ENCODE data around the gene STEEP1.
A peak's percentile ranks its signal among the peaks of the same experiment; 100 is the strongest.

STEEP1 gene

GRCh38 chrX:119589810-119590209 lies 24.6 kb upstream of the STEEP1 start:
- H3K27ac ChIP-seq = no peak overlapping the region
- TF ChIP-seq ZFX (IDR thresholded peaks at IDR 0.05; ENCODE audit: borderline replicate concordance) = no peak
- TF ChIP-seq CTCF (IDR thresholded peaks at IDR 0.05) = no peak

DNA sequence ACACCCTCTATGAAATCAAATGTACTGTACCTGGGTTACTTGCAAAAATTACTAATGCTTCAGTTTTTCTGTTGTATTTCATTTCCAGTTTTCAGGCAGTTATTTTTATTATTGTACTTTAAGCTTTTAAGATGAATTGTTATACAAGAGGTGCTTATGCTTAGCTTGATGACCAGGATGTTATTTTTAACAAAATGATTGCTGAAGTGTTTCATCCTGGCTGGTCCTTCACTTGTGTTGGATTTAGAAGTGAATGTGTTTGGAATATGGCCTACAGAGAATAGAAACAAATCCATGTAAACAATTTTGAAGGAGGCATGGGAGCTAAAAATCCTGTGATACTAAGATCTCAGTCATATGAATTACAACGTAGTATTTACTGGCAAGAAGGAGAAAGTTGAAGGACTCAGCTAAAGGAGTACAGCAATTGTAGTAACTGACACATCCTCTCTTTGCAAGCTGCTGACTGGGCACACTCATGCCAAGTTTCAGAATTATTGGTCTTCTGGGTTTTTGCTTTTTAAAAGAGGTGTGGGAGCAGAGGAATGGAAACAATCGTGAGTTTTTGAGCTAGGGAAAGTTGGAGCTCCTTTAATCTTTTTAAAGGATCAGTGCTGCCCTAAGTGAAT lies 18.3 kb upstream of the STEEP1 start:
- H3K27ac ChIP-seq = no peak overlapping the region
- TF ChIP-seq ZFX (IDR thresholded peaks at IDR 0.05; ENCODE audit: borderline replicate concordance) = no peak
- TF ChIP-seq CTCF (IDR thresholded peaks at IDR 0.05) = no peak

GRCh38 chrX:119579414-119579813 lies 14.2 kb upstream of the STEEP1 start:
- no peak overlapping the region for H3K27ac ChIP-seq
- TF ChIP-seq ZFX (IDR thresholded peaks at IDR 0.05; ENCODE audit: borderline replicate concordance) (no peak), CTCF (IDR thresholded peaks at IDR 0.05) (no peak)

GRCh38 chrX:119574394-119575266 lies 9.4 kb upstream of the STEEP1 start, which contains the start of gene UBE2A:
UBE2A (plus strand) TSS chrX:119574563; CDS start chrX:119574712, 149 bp downstream.
- H3K27ac ChIP-seq = peak within 1 kb of the TSS; percentile 51
- TF ChIP-seq ZFX (IDR thresholded peaks at IDR 0.05; ENCODE audit: borderline replicate concordance) = no peak
- TF ChIP-seq CTCF (IDR thresholded peaks at IDR 0.05) = 0 out of 2 replicates have a peak, but pooled peaks have one; percentile 14

GRCh38 chrX:119573840-119574393 lies 8.7 kb upstream of the STEEP1 start:
- H3K27ac ChIP-seq = peak overlapping the region; percentile 51

DNA sequence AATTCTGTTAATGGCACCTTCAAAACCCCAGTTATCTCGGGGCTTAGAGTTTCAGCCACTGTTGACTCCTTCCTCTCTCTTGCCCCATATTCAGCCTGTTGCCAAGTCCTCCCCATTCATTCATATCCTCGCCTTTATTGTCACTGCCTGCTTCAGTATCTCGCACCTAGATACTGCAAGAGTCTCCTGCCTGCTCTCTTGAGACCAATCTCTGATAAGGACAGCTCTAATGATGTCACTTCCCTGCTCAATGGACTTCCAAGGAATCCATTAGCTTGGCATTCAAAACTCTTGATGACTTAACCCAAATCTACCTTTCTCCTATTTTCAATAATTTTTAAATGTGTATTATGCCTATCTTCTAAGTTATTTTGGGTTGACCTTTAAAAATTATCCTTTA lies 8.0 kb upstream of the STEEP1 start:
- no peak overlapping the region for H3K27ac ChIP-seq
- TF ChIP-seq ZFX (IDR thresholded peaks at IDR 0.05; ENCODE audit: borderline replicate concordance) = no peak
- no peak for TF ChIP-seq CTCF (IDR thresholded peaks at IDR 0.05)

More at GRCh38 chrX:119573840-119574393, 8.7 kb upstream of the STEEP1 start:
- TF ChIP-seq CTCF (IDR thresholded peaks at IDR 0.05) = no peak
- TF ChIP-seq ZFX (IDR thresholded peaks at IDR 0.05; ENCODE audit: borderline replicate concordance) = no peak

All from 22Rv1 (cell line).